SK-N-SH treated with all-trans-retinoic acid at 6 μM for 48 hours (cell line): ENCODE measurements around the gene ANKMY2.

Source experiments
- RARB ChIP-seq: fragments of 250-450 bp; sonication (Bioruptor Pico); IDR thresholded peaks from 2 replicates; pipeline ENCODE4 v1.8.0; 2021; ENCODE audit warnings: mild to moderate bottlenecking, moderate library complexity
- TOX ChIP-seq: fragments of 250-450 bp; sonication (Bioruptor Pico); IDR thresholded peaks from 2 replicates; pipeline ENCODE4 v1.8.0; 2021; ENCODE audit warnings: mild to moderate bottlenecking, moderate library complexity, borderline replicate concordance
- ZC3H10 ChIP-seq: fragments of 250-450 bp; sonication (Bioruptor Pico); IDR thresholded peaks from 2 replicates; pipeline ENCODE4 v1.5.1; 2021; ENCODE audit warnings: mild to moderate bottlenecking, moderate library complexity
- ZFP3 ChIP-seq: fragments of 250-450 bp; sonication (Bioruptor Pico); IDR thresholded peaks from 2 replicates; pipeline ENCODE4 v1.5.0; 2020; ENCODE audit warnings: mild to moderate bottlenecking, moderate library complexity
- TF ChIP-seq, protein P1 (sequence below): fragments of 250-450 bp; sonication (Bioruptor Pico); IDR thresholded peaks from 2 replicates; pipeline ENCODE4 v1.8.0; 2020; ENCODE audit warnings: mild to moderate bottlenecking, moderate library complexity, borderline replicate concordance
- TF ChIP-seq, protein P2 (sequence below): fragments of 250-450 bp; sonication (Bioruptor Pico); IDR thresholded peaks from 2 replicates; pipeline ENCODE4 v1.5.1; 2021; ENCODE audit warnings: mild to moderate bottlenecking, moderate library complexity

DNA sequence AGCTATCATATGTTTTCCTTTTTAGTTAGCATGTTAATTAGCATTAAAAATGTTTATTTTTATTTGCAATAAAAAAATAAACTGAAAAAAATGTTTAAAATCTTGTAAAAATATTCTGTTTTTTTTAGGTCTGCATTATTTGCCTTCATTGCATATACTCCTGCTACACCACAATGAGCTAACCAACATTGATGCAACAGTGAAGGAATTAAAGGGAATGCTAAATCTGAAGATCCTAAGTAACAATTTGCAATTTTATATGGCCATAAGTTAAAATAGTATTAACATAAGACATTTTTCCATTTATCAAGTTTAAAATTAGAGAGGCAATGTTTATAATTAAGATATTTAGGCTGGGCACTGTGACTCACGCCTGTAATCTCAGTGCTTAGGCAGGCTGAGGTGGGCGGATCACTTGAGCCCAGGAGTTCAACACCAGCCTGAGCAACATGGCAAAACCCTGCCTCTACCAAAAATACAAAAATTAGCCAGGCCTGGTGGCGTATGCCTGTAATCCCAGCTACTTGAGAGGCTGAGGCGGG lies 86.7 kb downstream of the ANKMY2 start:
- TF ChIP-seq TOX (CRISPR knock-in tag) (no peak), RARB (CRISPR knock-in tag) (no peak), ZC3H10 (CRISPR knock-in tag) (no peak), ZFP3 (no peak)
- TF ChIP-seq, protein P1, sequence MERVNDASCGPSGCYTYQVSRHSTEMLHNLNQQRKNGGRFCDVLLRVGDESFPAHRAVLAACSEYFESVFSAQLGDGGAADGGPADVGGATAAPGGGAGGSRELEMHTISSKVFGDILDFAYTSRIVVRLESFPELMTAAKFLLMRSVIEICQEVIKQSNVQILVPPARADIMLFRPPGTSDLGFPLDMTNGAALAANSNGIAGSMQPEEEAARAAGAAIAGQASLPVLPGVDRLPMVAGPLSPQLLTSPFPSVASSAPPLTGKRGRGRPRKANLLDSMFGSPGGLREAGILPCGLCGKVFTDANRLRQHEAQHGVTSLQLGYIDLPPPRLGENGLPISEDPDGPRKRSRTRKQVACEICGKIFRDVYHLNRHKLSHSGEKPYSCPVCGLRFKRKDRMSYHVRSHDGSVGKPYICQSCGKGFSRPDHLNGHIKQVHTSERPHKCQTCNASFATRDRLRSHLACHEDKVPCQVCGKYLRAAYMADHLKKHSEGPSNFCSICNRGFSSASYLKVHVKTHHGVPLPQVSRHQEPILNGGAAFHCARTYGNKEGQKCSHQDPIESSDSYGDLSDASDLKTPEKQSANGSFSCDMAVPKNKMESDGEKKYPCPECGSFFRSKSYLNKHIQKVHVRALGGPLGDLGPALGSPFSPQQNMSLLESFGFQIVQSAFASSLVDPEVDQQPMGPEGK (CRISPR knock-in tag), result no peak
- TF ChIP-seq, protein P2, sequence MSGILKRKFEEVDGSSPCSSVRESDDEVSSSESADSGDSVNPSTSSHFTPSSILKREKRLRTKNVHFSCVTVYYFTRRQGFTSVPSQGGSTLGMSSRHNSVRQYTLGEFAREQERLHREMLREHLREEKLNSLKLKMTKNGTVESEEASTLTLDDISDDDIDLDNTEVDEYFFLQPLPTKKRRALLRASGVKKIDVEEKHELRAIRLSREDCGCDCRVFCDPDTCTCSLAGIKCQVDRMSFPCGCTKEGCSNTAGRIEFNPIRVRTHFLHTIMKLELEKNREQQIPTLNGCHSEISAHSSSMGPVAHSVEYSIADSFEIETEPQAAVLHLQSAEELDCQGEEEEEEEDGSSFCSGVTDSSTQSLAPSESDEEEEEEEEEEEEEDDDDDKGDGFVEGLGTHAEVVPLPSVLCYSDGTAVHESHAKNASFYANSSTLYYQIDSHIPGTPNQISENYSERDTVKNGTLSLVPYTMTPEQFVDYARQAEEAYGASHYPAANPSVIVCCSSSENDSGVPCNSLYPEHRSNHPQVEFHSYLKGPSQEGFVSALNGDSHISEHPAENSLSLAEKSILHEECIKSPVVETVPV, result no peak
